ENCODE results near the gene FBXO34. TPM values are rescaled to one million over a fixed set of nuclear protein-coding genes. Genes with fewer than 3 reads are reported as not detected.
A peak's percentile ranks its signal among the peaks of the same experiment; 100 is the strongest.

The FBXO34 gene
- total and polyA plus RNA-seq, 2 experiments from 2014 or later = 27.5 to 45.9 TPM

GRCh38 chr14:55373784-55374705, 102.8 kb downstream of the FBXO34 start:
- Histone ChIP-seq H3K9me3 (ENCODE audit: low read depth) (no peaks in the 10 kb centered on the region), H4K20me1 (ENCODE audit: insufficient read depth, poor library complexity, severe bottlenecking) (no peaks in the 10 kb centered on the region), H3K27me3 (no peaks in the 10 kb centered on the region), H3K27ac (peak overlapping the region; percentile 24), H3K9me2 (replicated peaks; ENCODE audit: insufficient read depth) (no peaks in the 10 kb centered on the region), H3K79me2 (no peaks in the 10 kb centered on the region), H3K4me2 (no peak overlapping the region), H3K4me1 (ENCODE audit: insufficient read depth) (no peaks in the 10 kb centered on the region), H3K4me3 (no peak overlapping the region), H3K36me3 (replicated peaks; ENCODE audit: insufficient read depth, low read depth) (no peaks in the 10 kb centered on the region), H2AFZ (no peak overlapping the region)
- WGBS (ENCODE audit: low lambda C conversion rate, missing lambda C conversion rate) = 93% methylated on average over 5 of the region's 5 CpGs
- peak; percentile 42 for DNase-seq (ENCODE audit: low spot score)
- no peak for TF ChIP-seq EZH2 (IDR thresholded peaks at IDR 0.05; ENCODE audit: borderline replicate concordance)
- TF ChIP-seq EZH2phosphoT487 (IDR thresholded peaks at IDR 0.05; ENCODE audit: low read depth, severe bottlenecking, unreplicated experiment) = no peak
- TF ChIP-seq CTCF (IDR thresholded peaks at IDR 0.05; ENCODE audit: poor library complexity) = no peak

- H3K27me3 ChIP-seq = no peaks in the 10 kb centered on the region
- H3K27ac ChIP-seq = peak overlapping the region; percentile 24
- WGBS (ENCODE audit: low lambda C conversion rate, missing lambda C conversion rate) = 98% methylated on average over 4 of the region's 4 CpGs
- no peaks in the 10 kb centered on the region for H3K9me2 ChIP-seq (replicated peaks; ENCODE audit: insufficient read depth)
- H4K20me1 ChIP-seq (ENCODE audit: insufficient read depth, poor library complexity, severe bottlenecking) = no peaks in the 10 kb centered on the region
- DNase-seq (ENCODE audit: low spot score) = no peak
- no peak overlapping the region for H3K4me3 ChIP-seq
- H3K4me1 ChIP-seq (ENCODE audit: insufficient read depth) = no peaks in the 10 kb centered on the region
- H3K4me2 ChIP-seq = no peak overlapping the region
- no peaks in the 10 kb centered on the region for H3K36me3 ChIP-seq (replicated peaks; ENCODE audit: insufficient read depth, low read depth)
- H3K79me2 ChIP-seq = no peaks in the 10 kb centered on the region
- TF ChIP-seq EZH2phosphoT487 (IDR thresholded peaks at IDR 0.05; ENCODE audit: low read depth, severe bottlenecking, unreplicated experiment) (no peak), CTCF (IDR thresholded peaks at IDR 0.05; ENCODE audit: poor library complexity) (no peak), EZH2 (IDR thresholded peaks at IDR 0.05; ENCODE audit: borderline replicate concordance) (no peak)
- H2AFZ ChIP-seq = no peak overlapping the region
- no peaks in the 10 kb centered on the region for H3K9me3 ChIP-seq (ENCODE audit: low read depth)
These were observed 103.5 kb downstream of the FBXO34 start for GRCh38 chr14:55374771-55375170.

GRCh38 chr14:55377236-55377635, 106.0 kb downstream of the FBXO34 start:
- Histone ChIP-seq H3K4me2 (no peak overlapping the region), H4K20me1 (ENCODE audit: insufficient read depth, poor library complexity, severe bottlenecking) (no peaks in the 10 kb centered on the region), H3K79me2 (no peaks in the 10 kb centered on the region), H3K4me3 (no peak overlapping the region), H3K9me3 (ENCODE audit: low read depth) (no peaks in the 10 kb centered on the region), H3K27me3 (no peaks in the 10 kb centered on the region), H3K36me3 (replicated peaks; ENCODE audit: insufficient read depth, low read depth) (no peaks in the 10 kb centered on the region), H2AFZ (no peak overlapping the region), H3K9me2 (replicated peaks; ENCODE audit: insufficient read depth) (no peaks in the 10 kb centered on the region), H3K4me1 (ENCODE audit: insufficient read depth) (no peaks in the 10 kb centered on the region), H3K27ac (no peak overlapping the region)
- 97% methylated on average over 5 of the region's 5 CpGs for WGBS (ENCODE audit: low lambda C conversion rate, missing lambda C conversion rate)
- no peak for DNase-seq (ENCODE audit: low spot score)
- TF ChIP-seq EZH2 (IDR thresholded peaks at IDR 0.05; ENCODE audit: borderline replicate concordance) = no peak
- no peak for TF ChIP-seq CTCF (IDR thresholded peaks at IDR 0.05; ENCODE audit: poor library complexity)
- TF ChIP-seq EZH2phosphoT487 (IDR thresholded peaks at IDR 0.05; ENCODE audit: low read depth, severe bottlenecking, unreplicated experiment) = no peak

Data from hepatocyte (in vitro differentiated cells).